ENCODE results near the gene OR4K15. TPM values are rescaled to one million over a fixed set of nuclear protein-coding genes. Genes with fewer than 3 reads are reported as not detected.

The OR4K15 gene
- total RNA-seq, 1 experiment from 2014 or later: not detected

DNA sequence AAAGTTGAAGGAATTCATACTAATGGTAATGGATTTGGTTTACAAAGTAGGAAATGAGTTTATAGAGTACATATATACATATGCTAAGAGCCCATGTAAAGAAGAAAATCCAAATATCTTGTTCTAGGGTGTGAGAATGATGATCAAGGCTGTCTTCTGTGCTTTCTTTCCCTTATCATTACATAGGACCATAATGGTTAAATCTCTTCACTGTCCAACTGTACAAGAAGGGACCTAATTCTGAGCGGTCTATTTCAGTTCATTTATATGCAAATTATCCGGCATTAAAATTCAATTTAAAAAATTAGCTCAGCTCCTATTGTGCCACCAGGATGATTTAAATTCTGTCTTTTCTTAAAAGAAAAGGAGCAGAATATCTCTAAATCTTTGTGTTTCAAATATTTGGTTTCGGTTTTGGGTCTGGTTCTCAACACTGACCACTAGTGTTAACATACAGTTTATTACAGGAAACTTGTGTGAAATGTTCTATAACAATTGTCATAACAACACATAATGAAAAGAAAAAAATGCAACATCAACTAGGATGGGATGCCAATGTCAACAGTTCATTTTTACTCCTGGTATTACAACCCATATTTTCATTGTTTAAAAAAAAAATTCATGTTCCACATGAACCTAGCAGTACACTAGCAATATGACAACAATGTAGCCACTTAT, 27.8 kb upstream of the OR4K15 start:
- no peak overlapping the region for H2BK12ac ChIP-seq (ENCODE audit: insufficient read length, low read depth, low read length)
- no peaks in the 10 kb centered on the region for H3K4me1 ChIP-seq (ENCODE audit: insufficient read depth, low read length)
- no peaks in the 10 kb centered on the region for H4K20me1 ChIP-seq (ENCODE audit: control insufficient read depth, insufficient read depth, insufficient read length)
- peaks cover 19% of the 10 kb centered on the region in 2 experiments for H3K9me3 Mint-ChIP-seq
- H2BK5ac ChIP-seq (ENCODE audit: insufficient read length, low read length): no peak overlapping the region
- no peaks in the 10 kb centered on the region for H3K4me1 Mint-ChIP-seq
- no peak overlapping the region for H4K8ac ChIP-seq (replicated peaks; ENCODE audit: insufficient read length, low read depth, low read length)
- H3K27me3 Mint-ChIP-seq (ENCODE audit: low read depth): no peaks in the 10 kb centered on the region; the same call in 1 of the 2 replicates
- DNase-seq: no peak
- H2AFZ ChIP-seq (ENCODE audit: low read length): no peak overlapping the region
- H3K14ac ChIP-seq (ENCODE audit: insufficient read depth, low read length): no peak overlapping the region
- no peak overlapping the region for H2BK15ac ChIP-seq (ENCODE audit: low read depth, low read length)
- no peak overlapping the region for H2BK20ac ChIP-seq (ENCODE audit: low read depth, low read length, poor library complexity, severe bottlenecking)
- TF ChIP-seq, protein P1, sequence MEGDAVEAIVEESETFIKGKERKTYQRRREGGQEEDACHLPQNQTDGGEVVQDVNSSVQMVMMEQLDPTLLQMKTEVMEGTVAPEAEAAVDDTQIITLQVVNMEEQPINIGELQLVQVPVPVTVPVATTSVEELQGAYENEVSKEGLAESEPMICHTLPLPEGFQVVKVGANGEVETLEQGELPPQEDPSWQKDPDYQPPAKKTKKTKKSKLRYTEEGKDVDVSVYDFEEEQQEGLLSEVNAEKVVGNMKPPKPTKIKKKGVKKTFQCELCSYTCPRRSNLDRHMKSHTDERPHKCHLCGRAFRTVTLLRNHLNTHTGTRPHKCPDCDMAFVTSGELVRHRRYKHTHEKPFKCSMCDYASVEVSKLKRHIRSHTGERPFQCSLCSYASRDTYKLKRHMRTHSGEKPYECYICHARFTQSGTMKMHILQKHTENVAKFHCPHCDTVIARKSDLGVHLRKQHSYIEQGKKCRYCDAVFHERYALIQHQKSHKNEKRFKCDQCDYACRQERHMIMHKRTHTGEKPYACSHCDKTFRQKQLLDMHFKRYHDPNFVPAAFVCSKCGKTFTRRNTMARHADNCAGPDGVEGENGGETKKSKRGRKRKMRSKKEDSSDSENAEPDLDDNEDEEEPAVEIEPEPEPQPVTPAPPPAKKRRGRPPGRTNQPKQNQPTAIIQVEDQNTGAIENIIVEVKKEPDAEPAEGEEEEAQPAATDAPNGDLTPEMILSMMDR (conservative IDR thresholded peaks at IDR 0.05): no peak
- no peak overlapping the region for H4K91ac ChIP-seq (ENCODE audit: insufficient read length, low read depth, low read length)
- H3T11ph ChIP-seq (ENCODE audit: low read length): no peak overlapping the region
- no peaks in the 10 kb centered on the region for H3K79me2 ChIP-seq (ENCODE audit: insufficient read depth, low read length)
- H3K23ac ChIP-seq (ENCODE audit: insufficient read length, low read depth, low read length): no peak overlapping the region
- no peak overlapping the region for H3K27ac ChIP-seq (ENCODE audit: insufficient read length, low read depth, low read length)
- no CpG with 5 or more reads among the region's 3 CpGs for WGBS (ENCODE audit: extremely low coverage, insufficient read length, low lambda C conversion rate)
- no peak overlapping the region for H3K27ac Mint-ChIP-seq
- H2BK120ac ChIP-seq (ENCODE audit: low read depth, low read length, poor library complexity, severe bottlenecking): no peak overlapping the region
- H3K27me3 ChIP-seq (ENCODE audit: insufficient read depth, low read length): no peaks in the 10 kb centered on the region
- H3K9ac ChIP-seq (ENCODE audit: extremely low read depth, insufficient read length, low read length): no peak overlapping the region
- H3K4ac ChIP-seq (ENCODE audit: low read depth, low read length): no peak overlapping the region
- peaks cover 88% of the 10 kb centered on the region for H3K9me3 ChIP-seq (ENCODE audit: control insufficient read depth, low read depth, low read length)
- H3K18ac ChIP-seq (ENCODE audit: insufficient read length, low read depth, low read length): no peak overlapping the region
- H3K36me3 Mint-ChIP-seq (ENCODE audit: insufficient read depth in 1 of 3, low read depth in 3 of 3): peaks cover 8 to 12% (median 9%) of the 10 kb centered on the region in 3 experiments; a peak in 6 of 7 replicates
- no peak overlapping the region for H2AK5ac ChIP-seq (ENCODE audit: insufficient read length, low read length)
- H3K4me3 Mint-ChIP-seq: no peak overlapping the region
- H3K4me2 ChIP-seq (ENCODE audit: insufficient read depth, insufficient read length, low read length): no peak overlapping the region
- H3K56ac ChIP-seq (ENCODE audit: insufficient read length, low read depth, low read length): no peak overlapping the region
- no peak overlapping the region for H4K5ac ChIP-seq (ENCODE audit: insufficient read length, low read depth, low read length)
- H3K23me2 ChIP-seq (ENCODE audit: insufficient read length, low read depth, low read length, poor library complexity, severe bottlenecking): no peaks in the 10 kb centered on the region
- no peaks in the 10 kb centered on the region for H3K79me1 ChIP-seq (ENCODE audit: insufficient read depth, low read depth, low read length, poor library complexity, severe bottlenecking)
